8988T (cell line): ENCODE results near the gene UPK1A.

Experiments
- DNase-seq: peaks from one replicate; pipeline ENCODE4 v3.0.0; 2011

UPK1A gene

DNA sequence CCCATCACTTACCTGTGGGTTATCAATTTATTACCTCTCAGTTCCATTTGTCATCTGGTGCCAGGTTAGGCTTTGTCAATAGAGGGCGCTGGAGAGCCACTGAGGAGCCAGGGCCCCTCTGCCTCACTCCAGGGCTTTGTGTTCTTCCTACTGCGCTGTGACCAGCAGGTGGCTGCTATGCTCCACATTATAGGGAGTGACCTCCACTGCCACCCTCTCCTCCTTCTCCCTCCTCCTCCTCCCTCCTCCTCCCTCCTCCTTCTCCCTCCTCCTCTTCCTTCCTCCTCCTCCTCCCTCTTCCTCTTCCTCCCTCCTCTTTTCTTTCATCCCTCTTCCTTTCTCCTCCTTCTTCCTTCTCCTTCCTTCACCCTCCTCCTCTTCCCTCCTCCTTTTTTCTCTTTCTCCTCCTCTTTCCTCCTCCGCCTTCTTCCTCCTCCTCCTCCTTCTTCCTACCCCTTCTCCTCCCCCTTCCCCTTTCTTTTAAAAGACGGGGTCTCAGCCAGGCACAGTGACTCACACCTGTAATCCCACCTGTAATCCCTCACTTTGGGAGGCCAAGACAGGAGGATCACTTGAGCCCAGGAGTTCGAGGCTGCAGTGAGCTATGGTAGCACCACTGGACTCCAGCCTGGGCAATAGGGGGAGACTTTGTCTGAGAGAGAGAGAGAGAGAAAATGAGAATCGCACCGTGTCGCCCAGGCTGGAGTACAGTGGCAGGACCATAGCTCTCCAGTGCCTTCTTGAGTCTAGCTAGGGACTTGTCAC lies 27.7 kb downstream of the UPK1A start:
- DNase-seq, result peak; percentile 87

DNA sequence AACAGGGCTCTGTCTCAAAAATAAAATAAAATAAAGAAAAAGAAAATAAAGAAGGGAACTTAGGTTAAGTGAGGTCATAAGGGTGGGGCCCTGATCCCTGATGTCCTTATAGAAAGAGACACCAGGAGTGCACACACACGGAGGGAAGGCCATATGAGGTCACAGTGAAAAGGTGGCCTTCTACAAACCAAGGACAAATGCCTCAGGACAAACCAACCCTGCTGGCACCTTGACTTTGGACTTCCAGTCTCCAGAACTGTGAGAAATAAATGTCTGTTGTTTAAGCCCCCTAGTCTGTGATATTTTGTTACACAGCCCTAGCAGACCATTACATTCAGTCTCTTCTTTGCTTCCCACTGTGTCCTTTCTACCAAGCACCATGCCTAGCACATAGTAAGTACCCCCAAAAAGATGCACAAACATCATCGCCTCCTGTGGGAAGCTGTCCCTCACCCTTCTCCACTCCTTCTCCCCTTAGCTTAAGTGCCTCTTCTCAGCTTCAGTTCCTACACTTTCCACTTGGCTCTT lies 29.6 kb downstream of the UPK1A start:
- DNase-seq, result no peak

DNA sequence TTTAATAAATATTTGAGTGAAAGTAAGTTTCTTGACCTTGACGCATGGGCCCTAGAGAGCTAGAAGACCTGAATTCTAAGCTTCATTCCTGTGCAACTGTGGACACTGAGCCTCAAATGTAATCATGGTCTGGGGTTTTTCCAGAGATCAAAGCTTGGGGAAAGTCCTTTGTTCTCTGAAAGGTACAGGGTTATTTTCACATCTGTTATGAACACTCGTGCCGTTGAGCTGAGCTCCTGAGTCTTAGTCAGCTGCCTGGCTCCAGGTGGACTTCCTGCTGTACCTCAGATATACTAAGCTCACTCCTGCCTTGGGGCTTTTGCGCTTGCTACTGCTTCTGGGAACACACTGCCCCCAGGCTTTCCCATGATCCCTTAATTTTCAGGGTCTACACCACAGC lies 30.5 kb downstream of the UPK1A start:
- no peak for DNase-seq

DNA sequence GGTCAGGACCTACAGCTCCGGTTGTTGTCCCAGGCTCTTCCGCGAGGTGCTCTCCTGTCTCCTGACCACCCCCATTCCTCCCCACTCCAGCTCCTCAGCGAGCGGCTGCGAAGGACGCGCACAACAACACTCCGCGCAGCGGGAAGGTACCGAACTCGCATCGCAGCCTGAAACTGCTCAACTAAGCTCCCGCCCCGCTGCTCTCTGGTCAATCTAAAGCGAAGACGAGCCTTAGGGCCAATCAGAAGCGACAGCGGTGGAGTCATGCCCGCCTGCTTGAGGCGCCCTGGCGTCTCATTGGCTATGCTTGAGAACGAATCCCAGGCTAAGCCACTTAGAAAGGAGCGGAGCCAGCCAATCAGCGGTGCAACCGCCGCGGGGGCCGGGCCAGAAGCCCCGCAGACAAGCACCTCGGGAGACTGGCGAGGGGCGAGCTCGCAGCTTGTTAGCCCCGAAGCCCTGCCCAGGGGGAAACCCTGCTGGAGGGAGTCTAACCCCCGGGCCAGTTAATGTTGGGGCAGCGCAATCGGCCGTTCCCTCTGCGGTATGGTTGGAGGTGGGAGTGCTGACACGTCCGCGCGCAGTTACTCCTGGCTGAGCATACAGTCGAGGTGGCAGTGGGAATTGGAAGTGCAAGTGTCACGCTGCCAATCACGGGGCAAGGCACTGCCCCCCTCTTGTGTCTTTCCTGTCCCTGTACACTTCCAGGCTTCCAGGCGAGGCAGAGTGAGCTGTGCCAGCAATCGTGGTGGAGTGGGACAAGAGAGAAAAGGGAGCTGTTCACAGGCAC lies 36.1 kb downstream of the UPK1A start:
- peak; percentile 94 for DNase-seq

DNA sequence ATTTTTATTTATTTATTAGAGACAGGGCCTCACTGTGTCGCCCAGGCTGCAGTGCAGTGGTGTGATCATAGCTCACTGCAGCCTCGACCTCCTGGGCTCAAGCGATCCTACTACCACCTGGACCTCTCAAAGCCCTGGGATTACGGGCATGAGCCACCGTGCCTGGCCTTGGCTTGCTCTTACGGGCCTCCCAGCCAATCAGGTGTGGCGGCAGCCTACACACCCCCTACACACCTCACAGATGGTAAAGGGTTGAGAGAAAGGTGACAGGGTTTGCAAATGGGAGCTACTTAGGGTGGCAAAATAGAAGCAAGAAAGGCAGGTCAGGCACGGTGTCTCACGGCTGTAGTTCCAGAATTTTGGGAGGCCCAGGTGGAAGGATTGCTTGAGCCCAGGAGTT lies 37.0 kb downstream of the UPK1A start:
- DNase-seq, result no peak

DNA sequence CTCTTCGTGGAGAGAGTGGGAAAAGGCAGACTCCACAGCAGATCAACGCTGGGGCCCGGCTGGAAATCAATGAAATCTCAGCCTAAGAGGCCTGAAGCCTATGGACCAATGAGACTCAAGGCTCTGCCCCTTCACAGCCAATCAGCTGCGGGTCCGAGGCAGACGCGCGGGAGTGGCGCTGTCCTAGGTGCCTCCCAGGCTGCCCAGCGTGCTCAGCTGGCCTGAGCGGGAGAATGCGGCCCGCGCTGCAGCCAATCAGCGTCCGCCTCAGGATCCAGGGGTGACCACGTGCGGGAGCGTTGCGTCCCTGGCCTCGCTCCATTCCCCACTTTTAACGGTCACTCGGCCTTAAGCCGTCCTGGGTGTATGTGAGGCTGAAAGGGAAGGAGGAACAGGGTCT lies 37.9 kb downstream of the UPK1A start, which contains the start of gene ZBTB32:
Gene ZBTB32, plus strand, starts transcription at position 341 of the 400 bp plus-strand sequence. CDS start 10,069 bp downstream, outside the sequence.
- DNase-seq, result no peak

DNA sequence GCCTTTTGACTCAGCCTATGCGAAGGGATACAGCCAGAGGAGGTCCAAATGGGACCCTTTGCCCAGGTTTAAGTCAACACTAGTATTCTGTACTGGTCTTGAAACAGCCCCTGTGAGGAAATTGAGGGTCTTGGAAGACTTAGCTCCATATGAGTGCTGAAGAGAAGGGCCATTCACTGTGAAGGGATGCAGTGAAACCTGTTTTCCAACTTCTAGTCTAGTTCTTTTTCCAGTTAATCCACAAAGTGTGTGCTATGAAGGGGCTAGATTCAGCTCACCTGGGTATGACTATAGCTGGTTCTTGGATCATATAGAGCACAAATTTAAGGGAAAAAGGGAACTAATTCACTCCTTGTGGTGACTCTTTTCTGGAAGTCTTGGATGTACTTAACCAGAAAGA lies 42.1 kb downstream of the UPK1A start:
- DNase-seq, result no peak

DNA sequence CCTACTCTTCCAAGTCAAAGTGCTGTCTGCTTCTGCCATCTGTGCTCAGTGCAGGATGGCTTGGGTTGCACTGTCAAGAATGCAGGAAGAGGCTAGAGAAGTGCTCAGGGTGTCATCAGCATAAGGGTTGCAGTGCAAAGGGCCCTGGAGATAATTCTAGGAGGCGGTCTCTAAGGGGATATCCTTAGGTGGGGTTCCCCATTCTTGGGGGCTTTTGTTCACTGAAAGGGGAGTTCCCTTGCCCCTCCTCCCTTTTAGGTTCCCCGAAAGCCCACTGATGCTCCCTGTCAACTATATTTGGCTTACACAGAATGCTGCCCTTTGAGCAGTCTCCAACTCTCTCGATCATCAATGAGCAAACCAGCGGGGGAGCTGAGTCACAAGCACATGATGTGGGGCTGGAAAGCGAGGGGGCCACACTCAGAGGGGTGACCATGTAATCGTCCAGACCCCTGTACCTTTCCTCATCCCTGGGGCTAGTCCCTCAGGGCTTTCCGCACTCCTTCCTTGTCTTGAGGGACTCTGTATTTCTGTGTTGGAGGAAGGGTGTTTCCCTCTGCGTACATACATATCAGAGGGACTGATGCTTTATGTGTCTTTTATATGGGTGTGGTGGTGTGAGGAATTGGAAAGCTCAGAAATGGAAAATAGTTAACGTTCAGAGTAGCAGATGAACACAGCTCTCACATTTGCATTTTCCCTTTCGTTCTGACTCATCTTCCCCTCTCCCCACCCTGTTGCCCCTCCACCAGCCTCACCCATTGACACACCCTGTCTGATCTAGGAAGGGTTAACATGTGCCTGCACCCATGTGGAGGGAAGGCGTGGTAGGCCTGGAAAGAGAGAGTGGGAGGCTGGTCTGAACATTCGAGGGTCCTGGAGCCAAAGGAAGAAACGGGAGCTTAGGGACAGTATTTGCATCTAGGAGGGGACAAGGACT lies 44.7 kb downstream of the UPK1A start:
- DNase-seq, result no peak

DNA sequence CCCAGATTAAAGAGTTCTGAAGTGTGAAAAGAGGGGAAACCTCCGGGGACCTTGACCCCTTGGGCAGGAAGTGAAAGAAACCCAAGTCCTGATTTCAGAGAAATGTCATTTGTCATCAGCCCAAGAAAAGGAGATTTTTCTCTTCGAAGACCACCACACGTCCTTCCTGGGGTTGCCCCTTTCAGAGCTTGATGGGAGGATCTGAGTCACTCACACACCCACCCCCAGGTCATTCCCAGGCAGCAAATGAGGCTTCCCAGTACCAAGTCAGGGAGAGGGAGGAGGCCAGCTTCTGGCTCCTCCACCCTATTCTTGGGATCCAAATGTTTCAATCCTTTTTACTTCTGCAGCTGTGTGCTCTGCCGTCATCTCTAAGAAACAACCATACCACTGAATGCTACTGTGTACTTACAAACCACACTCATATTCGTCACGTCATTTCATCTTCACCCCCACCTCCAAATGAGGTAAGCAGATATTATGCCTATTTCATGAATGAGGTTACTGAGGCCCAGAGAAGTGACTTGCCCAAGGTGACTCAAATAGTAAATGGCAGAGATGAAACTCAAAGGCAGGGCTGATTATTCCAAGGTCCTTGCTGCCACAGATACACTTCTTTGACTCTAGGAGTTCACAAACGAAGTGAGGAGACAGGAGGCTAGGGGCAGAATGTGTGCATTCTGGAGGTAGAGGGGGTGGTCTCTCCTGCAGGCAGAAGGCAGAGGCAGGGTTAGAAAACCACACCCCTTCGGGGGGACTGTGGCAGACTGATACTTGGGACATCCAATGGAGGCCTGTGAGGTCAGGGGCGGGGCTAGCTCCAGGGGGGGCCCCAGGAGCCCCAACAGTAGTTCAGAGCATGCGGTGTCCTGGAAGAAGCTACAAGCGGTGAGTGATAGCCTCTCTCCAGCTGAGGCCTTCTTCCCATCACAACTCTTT lies 46.5 kb downstream of the UPK1A start:
- no peak for DNase-seq

DNA sequence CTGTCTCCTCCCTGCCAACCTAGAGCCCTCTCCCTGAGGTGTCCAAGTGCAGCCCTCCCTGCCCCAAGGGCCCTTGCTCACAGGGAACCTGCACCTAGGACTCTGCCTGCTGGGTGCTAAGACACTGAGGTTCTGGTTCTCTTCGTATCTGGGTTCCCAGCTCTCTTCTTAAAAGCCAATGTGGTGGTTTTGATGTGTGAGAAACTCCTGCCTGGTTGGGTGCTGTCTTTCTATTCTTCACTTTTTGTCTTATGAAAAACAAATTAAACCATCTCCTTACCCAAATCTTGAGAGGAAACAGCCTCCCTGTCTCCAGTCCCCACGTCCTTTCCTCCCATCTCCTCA lies 47.2 kb downstream of the UPK1A start:
- no peak for DNase-seq

DNA sequence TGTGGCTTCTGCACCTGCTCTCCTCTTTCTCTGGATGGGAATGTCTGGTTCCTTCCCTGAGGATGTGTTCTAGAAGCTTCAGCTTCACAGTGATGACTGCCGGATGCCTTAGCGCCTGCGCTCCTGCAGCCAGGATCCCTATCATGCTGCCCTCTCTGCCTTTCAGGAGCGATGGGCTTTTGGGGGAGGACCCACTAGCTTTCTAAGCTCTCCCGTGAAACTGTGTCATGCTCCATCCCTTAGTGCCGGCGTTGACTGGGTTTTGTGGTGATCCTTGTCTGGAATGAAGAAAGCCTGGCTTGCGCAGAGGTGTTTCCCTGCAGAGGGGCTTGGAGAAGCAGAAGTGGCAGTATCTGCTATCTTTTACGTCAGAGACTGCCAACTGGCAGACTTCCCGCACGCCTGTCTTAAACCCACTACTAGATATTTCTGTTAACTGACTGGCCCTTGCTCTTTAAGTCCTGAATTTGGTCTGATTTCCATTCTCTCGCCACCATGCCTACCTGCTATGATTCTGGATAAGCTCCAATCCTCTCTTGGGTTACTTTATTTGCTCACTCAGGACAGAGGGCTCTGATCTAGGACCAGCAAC lies 47.7 kb downstream of the UPK1A start:
- no peak for DNase-seq

DNA sequence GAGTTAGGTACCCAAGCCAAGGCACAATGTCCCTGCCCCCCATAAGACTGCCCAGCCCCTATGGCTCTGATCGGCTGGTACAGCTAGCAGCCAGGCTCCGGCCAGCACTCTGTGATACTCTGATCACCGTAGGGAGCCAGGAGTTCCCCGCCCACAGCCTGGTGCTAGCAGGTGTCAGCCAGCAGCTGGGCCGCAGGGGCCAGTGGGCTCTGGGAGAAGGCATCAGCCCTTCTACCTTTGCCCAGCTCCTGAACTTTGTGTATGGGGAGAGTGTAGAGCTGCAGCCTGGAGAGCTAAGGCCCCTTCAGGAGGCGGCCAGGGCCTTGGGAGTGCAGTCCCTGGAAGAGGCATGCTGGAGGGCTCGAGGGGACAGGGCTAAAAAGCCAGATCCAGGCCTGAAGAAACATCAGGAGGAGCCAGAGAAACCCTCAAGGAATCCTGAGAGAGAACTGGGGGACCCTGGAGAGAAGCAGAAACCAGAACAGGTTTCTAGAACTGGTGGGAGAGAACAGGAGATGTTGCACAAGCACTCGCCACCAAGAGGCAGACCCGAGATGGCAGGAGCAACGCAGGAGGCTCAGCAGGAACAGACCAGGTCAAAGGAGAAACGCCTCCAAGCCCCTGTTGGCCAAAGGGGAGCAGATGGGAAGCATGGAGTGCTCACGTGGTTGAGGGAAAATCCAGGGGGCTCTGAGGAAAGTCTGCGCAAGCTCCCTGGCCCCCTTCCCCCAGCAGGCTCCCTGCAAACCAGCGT lies 48.5 kb downstream of the UPK1A start:
- DNase-seq, result no peak

DNA sequence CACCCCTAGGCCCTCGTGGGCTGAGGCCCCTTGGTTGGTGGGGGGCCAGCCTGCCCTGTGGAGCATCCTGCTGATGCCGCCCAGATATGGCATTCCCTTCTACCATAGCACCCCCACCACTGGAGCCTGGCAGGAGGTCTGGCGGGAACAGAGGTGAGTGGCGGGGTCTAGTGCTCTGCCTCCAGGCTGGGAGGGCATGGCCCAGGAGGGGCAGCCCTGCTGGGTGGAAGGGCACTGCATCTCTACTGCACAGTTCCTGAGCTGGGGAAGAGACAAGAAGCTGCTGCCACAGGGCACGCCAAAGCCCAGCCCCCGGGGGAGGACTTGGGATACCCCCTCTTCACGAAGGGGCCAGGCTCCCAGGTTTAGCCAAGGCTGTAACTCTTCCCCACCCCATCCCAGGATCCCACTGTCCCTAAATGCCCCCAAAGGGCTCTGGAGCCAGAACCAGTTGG lies 49.1 kb downstream of the UPK1A start:
- DNase-seq, result no peak

DNA sequence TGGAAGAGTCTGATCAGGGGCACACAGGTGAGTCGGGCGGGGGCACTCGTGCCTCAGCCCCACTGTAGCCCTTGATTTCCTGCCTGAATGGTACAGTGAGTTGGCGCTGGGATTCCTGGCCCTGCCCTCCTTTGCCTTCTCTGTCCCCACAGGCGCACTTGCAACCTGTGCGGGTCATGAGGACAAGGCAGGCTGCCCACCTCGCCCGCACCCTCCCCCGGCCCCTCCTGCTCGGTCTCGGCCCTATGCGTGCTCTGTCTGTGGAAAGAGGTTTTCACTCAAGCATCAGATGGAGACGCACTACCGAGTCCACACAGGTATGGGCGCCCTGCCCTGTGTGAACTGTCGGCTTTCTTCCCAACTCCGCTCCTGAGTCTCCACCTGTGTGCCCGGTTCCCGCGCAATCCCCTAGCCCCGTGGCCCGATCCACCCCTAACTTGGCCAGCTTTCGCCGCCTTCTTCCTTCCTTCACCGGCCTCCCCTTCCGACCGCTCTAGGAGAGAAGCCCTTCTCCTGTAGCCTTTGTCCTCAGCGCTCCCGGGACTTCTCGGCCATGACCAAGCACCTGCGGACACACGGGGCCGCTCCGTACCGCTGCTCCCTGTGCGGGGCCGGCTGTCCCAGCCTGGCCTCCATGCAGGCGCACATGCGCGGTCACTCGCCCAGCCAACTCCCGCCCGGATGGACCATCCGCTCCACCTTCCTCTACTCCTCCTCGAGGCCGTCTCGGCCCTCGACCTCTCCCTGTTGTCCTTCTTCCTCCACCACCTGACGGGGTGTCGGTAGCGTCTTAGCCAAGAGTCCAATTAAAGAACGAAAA lies 49.9 kb downstream of the UPK1A start:
- DNase-seq, result peak; percentile 84

DNA sequence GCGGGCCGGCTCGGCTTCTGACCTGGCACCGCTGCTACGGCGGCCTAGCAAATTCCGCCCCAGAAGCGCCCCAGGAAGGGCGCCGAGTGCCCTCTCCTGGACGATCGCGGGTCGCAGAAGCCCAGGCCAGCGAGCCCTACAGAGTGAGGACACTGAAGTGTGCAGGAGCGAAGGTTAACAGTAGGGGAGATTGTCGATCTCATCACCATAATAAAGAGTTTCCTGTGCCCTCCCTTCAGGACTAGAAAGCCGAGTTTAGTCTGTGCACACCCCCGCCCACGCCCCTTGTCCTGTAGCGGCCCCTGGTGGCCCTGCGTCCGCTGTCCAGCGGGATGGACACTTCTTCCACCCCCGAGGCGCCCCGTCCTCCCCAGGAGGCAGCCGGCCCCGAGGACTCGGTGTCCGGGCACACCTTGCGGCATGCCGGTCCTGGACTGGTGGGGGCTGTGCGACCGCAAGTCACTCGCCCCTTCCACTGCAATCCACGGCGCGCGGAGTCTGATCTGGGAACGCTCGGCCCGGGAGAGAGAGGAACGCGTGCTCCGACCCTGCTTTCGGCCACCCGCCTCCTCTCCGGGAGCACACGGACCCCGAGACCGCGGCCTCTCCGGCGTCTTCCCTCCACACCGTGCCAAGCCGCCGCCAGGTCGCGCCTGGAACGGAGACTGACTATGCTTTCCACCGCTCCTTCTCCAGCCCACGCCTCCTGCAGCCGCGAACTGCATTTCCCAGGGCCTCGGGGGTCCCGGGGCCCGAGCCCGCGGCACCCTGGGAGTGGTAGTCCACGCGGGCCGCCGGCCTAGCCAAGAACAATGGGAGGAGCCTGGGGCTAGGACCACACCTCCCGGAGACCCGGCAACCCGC lies 50.7 kb downstream of the UPK1A start:
- peak; percentile 95 for DNase-seq

DNA sequence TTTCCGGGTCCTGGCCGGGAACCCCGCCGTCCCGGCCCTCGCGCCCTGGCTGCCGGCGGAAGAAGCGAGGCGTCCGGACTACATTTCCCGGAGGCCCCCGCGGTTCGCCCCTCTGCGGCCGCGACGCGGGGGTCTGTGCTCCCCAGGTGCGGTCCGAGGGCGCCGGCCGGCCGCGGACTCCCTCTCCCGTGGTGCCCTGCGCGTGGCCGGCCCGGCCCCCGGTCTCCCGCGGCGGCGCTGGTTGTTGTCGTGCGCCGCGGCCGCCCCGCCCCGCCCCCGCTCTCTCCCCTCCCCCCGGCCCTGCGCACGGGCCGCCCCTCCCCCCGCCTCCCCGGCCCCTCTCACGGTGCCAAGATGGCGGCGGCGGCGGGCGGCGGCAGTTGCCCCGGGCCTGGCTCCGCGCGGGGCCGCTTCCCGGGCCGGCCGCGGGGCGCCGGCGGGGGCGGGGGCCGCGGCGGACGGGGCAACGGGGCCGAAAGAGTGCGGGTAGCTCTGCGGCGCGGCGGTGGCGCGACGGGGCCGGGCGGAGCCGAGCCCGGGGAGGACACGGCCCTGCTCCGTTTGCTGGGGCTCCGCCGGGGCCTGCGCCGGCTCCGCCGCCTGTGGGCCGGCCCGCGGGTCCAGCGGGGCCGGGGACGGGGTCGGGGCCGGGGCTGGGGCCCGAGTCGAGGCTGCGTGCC lies 51.5 kb downstream of the UPK1A start, which contains the start of gene KMT2B:
Gene KMT2B, plus strand, starts transcription at position 339 of the 680 bp plus-strand sequence. Its CDS starts 16 bp downstream, at position 355.
- peak; percentile 100 for DNase-seq

DNA sequence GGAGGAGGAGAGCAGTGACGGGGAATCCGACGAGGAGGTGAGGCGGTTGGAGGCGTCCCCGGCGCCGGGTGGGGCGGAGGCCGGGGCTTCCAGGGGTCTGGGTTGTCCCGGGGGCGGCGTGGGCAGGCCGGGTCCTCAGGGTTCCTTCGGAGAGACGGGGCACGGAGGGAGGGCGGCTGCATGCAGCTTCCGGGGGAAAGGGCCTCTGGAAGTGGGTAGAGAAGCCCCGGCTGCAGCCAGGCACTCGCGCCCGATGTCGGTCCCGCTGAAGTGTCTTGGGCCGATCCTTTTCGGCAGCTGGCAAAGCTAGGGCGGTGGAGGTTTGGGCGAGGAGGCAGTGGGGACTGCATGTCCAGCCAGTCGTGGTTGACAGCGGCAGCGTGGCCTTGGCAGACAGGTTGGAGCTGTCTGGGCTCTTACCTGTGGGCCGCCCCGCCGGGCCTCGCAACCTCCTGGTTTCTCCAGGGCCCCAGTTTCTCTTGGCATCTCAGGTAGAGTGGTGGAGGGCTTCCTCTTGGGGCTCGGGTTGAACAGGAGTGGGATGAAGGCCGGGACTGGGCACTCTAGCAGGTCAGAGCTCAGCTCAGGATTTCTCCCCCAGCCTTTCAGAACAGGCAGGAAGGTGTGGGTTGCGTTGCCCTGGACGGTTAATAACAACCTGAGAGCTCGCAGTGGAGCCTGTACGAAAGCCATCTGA lies 52.2 kb downstream of the UPK1A start:
- peak; percentile 76 for DNase-seq
